Endothelial cell of umbilical vein (primary cell): Measurements from ENCODE around the gene SLC12A3. TPM values are rescaled to one million over a fixed set of nuclear protein-coding genes. Genes with fewer than 3 reads are reported as not detected.

Experiments used
- BruUV-seq: library from RNA; stranded (reverse); fragments of 400-500 nt; replicated peaks from 2 replicates; lab custom pipeline; 2021; lab: Mats Ljungman, UMichigan
- CTCF ChIA-PET: fragments of 300-600, 350-600 bp; sonication (Branson Sonifier 250); formaldehyde crosslinking; loops from one replicate; lab custom pipeline; 2021; ENCODE audit warnings: antibody characterized with exemption, inconsistent platforms; lab: Charles Lee
- POLR2A ChIA-PET: fragments of 300-600, 350-600 bp; sonication (Branson Sonifier 250); formaldehyde crosslinking; loops from one replicate; lab custom pipeline; 2021; ENCODE audit warnings: antibody characterized with exemption, inconsistent platforms; lab: Charles Lee
- DNase-seq: peaks from one replicate; pipeline ENCODE4 v3.0.0-alpha.2; 2011; ENCODE audit warnings: low read depth, low spot score
- FAIRE-seq: peaks from 2 replicates; lab custom pipeline; 2011; peaks lifted over from hg19 to GRCh38; lab: Jason Lieb, UNC
- H2AFZ ChIP-seq: 2 replicates; pipeline ENCODE4 v1.6.0; 2012; ENCODE audit warnings: low read depth, low read length, control low read depth, inconsistent platforms
- H3K27ac ChIP-seq: 2 replicates; pipeline ENCODE4 v1.5.1; 2011; ENCODE audit warnings: low read depth, mild to moderate bottlenecking, control low read depth, low read length, moderate library complexity; ENCODE audit not compliant: insufficient read depth
- H3K27me3 ChIP-seq, 2 experiments: 2 replicates each; pipeline versions ENCODE4 v1.6.0 to v1.6.1; 2011; ENCODE audit warnings: low read length in 2 of 2, mixed read lengths in 1 of 2; ENCODE audit not compliant: control insufficient read depth in 2 of 2, insufficient read depth in 2 of 2
- H3K36me3 ChIP-seq, 2 experiments: 2 replicates in 1 of 2; 3 replicates in 1 of 2; pipeline ENCODE4 v1.5.1; 2011; ENCODE audit warnings: low read length in 2 of 2, mild to moderate bottlenecking in 1 of 2, moderate library complexity in 1 of 2; ENCODE audit not compliant: control insufficient read depth in 2 of 2, insufficient read depth in 2 of 2; ENCODE audit errors: extremely low read depth in 1 of 2
- H3K4me1 ChIP-seq: 3 replicates; pipeline ENCODE4 v1.5.1; 2011; ENCODE audit warnings: mild to moderate bottlenecking, low read length; ENCODE audit not compliant: control insufficient read depth, insufficient read depth; ENCODE audit errors: extremely low read depth
- H3K4me2 ChIP-seq: 2 replicates; pipeline ENCODE4 v1.6.1; 2011; ENCODE audit warnings: low read length, control low read depth, mixed read lengths; ENCODE audit not compliant: insufficient read depth
- H3K4me3 ChIP-seq, 3 experiments: fragments of 200-600 bp in 1 of 3; sonication (generic), shearing (Covaris generic) in 1 of 3; replicated peaks in 1 of 3; 2 replicates each; pipeline ENCODE4 v1.5.1; 2011 to 2016; ENCODE audit warnings: control low read depth in 3 of 3, low read length in 3 of 3, mild to moderate bottlenecking in 2 of 3, inconsistent platforms in 1 of 3, low read depth in 1 of 3, moderate library complexity in 1 of 3; ENCODE audit not compliant: insufficient read depth in 1 of 3
- H3K79me2 ChIP-seq: 2 replicates; pipeline ENCODE4 v1.6.0; 2012; ENCODE audit warnings: low read length, inconsistent platforms; ENCODE audit not compliant: control insufficient read depth, insufficient read depth
- H3K9ac ChIP-seq: replicated peaks from 2 replicates; pipeline ENCODE3; 2011; ENCODE audit warnings: low read length, control low read depth; ENCODE audit not compliant: insufficient read depth; ENCODE audit errors: extremely low read depth
- H3K9me1 ChIP-seq: replicated peaks from 3 replicates; pipeline ENCODE4 v1.6.0; 2011; ENCODE audit warnings: mild to moderate bottlenecking, low read length; ENCODE audit not compliant: control insufficient read depth, insufficient read depth; ENCODE audit errors: extremely low read depth
- H3K9me3 ChIP-seq: replicated peaks from 2 replicates; pipeline ENCODE4 v1.5.1; 2012; ENCODE audit warnings: low read length, inconsistent platforms; ENCODE audit not compliant: control insufficient read depth, insufficient read depth
- H4K20me1 ChIP-seq: replicated peaks from 2 replicates; pipeline ENCODE3; 2011; ENCODE audit warnings: mild to moderate bottlenecking, low read length; ENCODE audit not compliant: control insufficient read depth, insufficient read depth; ENCODE audit errors: extremely low read depth
- EZH2 ChIP-seq: IDR thresholded peaks from 2 replicates; pipeline ENCODE4 v1.6.1; 2012; ENCODE audit warnings: borderline replicate concordance, low read depth, mild to moderate bottlenecking, moderate library complexity, low read length, inconsistent platforms; ENCODE audit not compliant: severe bottlenecking
- FOS ChIP-seq: IDR thresholded peaks from 2 replicates; pipeline ENCODE4 v1.6.1; 2011; ENCODE audit warnings: mild to moderate bottlenecking, low read length, moderate library complexity, borderline replicate concordance; ENCODE audit not compliant: insufficient read depth
- GATA2 ChIP-seq: IDR thresholded peaks from 2 replicates; pipeline ENCODE4 v1.7.0; 2011; ENCODE audit warnings: low read depth, mild to moderate bottlenecking, moderate library complexity, mixed read lengths, low read length; ENCODE audit not compliant: insufficient read length, insufficient read depth
- JUN ChIP-seq: IDR thresholded peaks from 2 replicates; pipeline ENCODE4 v1.6.1; 2011; ENCODE audit warnings: borderline replicate concordance, low read depth; ENCODE audit not compliant: insufficient read length, insufficient read depth
- MAX ChIP-seq: IDR thresholded peaks from 2 replicates; pipeline ENCODE4 v1.6.1; 2011; ENCODE audit not compliant: insufficient read depth, insufficient read length
- MYC ChIP-seq: IDR thresholded peaks from one replicate; pipeline ENCODE4 v1.6.1; 2011; ENCODE audit warnings: mild to moderate bottlenecking, low read depth, low read length
- POLR2A ChIP-seq: IDR thresholded peaks from 2 replicates; pipeline ENCODE4 v1.6.1; 2012; ENCODE audit warnings: low read depth, mild to moderate bottlenecking, control low read depth, low read length
- POLR2AphosphoS5 ChIP-seq: IDR thresholded peaks from 2 replicates; pipeline ENCODE4 v1.6.1; 2012; ENCODE audit warnings: low read depth, mild to moderate bottlenecking, control low read depth, low read length, moderate library complexity; ENCODE audit not compliant: insufficient read depth
- dilution Hi-C: fragments of 300-500 bp; cut with MboI; formaldehyde crosslinking; loops from one replicate; pipeline ENCODE4 v1.15.0; 2019; ENCODE audit warnings: low sequenced_read_pairs; ENCODE audit not compliant: extremely low pct_ligation_motif_present
- intact Hi-C: fragments of 100-400 bp; cut with micrococcal nuclease; formaldehyde crosslinking; loops from one replicate; pipeline ENCODE4 v1.10.0; 2022
- polyA plus RNA-seq, 4 experiments: library from polyadenylated mRNA; depleted of rRNA in 3 of 4; stranded (reverse) in 3 of 4; unstranded in 1 of 4; fragments of >200 nt; gene quantifications; 2 replicates each; pipeline versions ENCODE4 v1.2.1 to v1.2.3, GENCODE V29; 2011 to 2012; ENCODE audit warnings: missing spikeins in 1 of 4
- total RNA-seq: library from RNA; stranded (reverse); gene quantifications from 2 replicates; pipeline ENCODE4 v1.2.3, GENCODE V29; 2021
- TF ChIP-seq, protein P1 (sequence below), 2 donors: IDR thresholded peaks; 1 replicate in 1 of 2; 2 replicates in 1 of 2; pipeline ENCODE4 v1.5.1; 2011; ENCODE audit warnings: low read length in 2 of 2, mild to moderate bottlenecking in 2 of 2, moderate library complexity in 2 of 2, control low read depth in 1 of 2, inconsistent platforms in 1 of 2, low read depth in 1 of 2; ENCODE audit not compliant: insufficient read depth in 1 of 2; ENCODE audit errors: extremely low read depth in 1 of 2

SLC12A3 gene
- total and polyA plus RNA-seq, 2 donors (not counting 3 experiments of a cell fraction or from before 2014, with no cell fraction given) = not detected

- no peak overlapping the region for H3K4me2 ChIP-seq
- DNase-seq (no peak), FAIRE-seq (no peak)
- H3K9me3 ChIP-seq = no peaks in the 10 kb centered on the region
- H3K9me1 ChIP-seq = no peaks in the 10 kb centered on the region
- TF ChIP-seq, protein P1, sequence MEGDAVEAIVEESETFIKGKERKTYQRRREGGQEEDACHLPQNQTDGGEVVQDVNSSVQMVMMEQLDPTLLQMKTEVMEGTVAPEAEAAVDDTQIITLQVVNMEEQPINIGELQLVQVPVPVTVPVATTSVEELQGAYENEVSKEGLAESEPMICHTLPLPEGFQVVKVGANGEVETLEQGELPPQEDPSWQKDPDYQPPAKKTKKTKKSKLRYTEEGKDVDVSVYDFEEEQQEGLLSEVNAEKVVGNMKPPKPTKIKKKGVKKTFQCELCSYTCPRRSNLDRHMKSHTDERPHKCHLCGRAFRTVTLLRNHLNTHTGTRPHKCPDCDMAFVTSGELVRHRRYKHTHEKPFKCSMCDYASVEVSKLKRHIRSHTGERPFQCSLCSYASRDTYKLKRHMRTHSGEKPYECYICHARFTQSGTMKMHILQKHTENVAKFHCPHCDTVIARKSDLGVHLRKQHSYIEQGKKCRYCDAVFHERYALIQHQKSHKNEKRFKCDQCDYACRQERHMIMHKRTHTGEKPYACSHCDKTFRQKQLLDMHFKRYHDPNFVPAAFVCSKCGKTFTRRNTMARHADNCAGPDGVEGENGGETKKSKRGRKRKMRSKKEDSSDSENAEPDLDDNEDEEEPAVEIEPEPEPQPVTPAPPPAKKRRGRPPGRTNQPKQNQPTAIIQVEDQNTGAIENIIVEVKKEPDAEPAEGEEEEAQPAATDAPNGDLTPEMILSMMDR (IDR thresholded peaks at IDR 0.05; ENCODE audit: extremely low read depth in 1 of 2, insufficient read depth in 1 of 2, low read depth in 1 of 2, low read length in 2 of 2) = no peak
- TF ChIP-seq FOS (no peak), MYC (no peak), GATA2 (no peak), MAX (no peak), JUN (no peak), EZH2 (no peak), POLR2A (no peak), POLR2AphosphoS5 (no peak)
- dilution Hi-C loops = no loop called here
- ChIA-PET CTCF (interaction anchor here (0.6 kb wide), 1 partner anchor 10 kb away, joined by 3 read pairs; no protein-coding TSS in a partner anchor), POLR2A (no interaction called here)
- no peak overlapping the region for H3K4me3 ChIP-seq
- H3K36me3 ChIP-seq = peaks cover 0 to 4% of the 10 kb centered on the region in 2 experiments
- no TSS peak for BruUV-seq
- intact Hi-C loops = no loop called here
- H3K9ac ChIP-seq = no peak overlapping the region
- no peak overlapping the region for H2AFZ ChIP-seq
- H3K27me3 ChIP-seq = no peaks in the 10 kb centered on the region
- H3K27ac ChIP-seq = no peak overlapping the region
- peaks cover 3% of the 10 kb centered on the region for H3K79me2 ChIP-seq
- no peaks in the 10 kb centered on the region for H4K20me1 ChIP-seq
- peaks cover 12% of the 10 kb centered on the region for H3K4me1 ChIP-seq
These were observed 47.1 kb upstream of the SLC12A3 start for GRCh38 chr16:56817938-56818337.
